Esophagus squamous epithelium (tissue), 5 donors: ENCODE data around the gene MYCT1. TPM values are rescaled to one million over a fixed set of nuclear protein-coding genes. Genes with fewer than 3 reads are reported as not detected.
"Not testable (repeated sequence)": the region's sequence is repeated elsewhere in the genome, so short reads cannot be mapped to it uniquely, and the experiment has no call there.

Experiments
- DNase-seq: peaks from one replicate; lab custom pipeline; 2025; lab: John Stamatoyannopoulos, UW
- H3K27ac ChIP-seq, 4 donors: fragments of 200-600 bp; sonication (generic); one replicate each; pipeline ENCODE4 v1.5.1; 2016 to 2019; ENCODE audit warnings: mild to moderate bottlenecking in 1 of 4
- H3K27me3 ChIP-seq, 4 donors: fragments of 200-600 bp; sonication (generic); 1 replicate in 3 of 4; 2 replicates in 1 of 4; pipeline versions ENCODE4 v1.5.1 to v1.6.0; 2017 to 2021; ENCODE audit warnings: antibody characterized with exemption in 1 of 4
- H3K36me3 ChIP-seq, 3 donors: fragments of 200-600 bp; sonication (generic); one replicate each; pipeline ENCODE4 v1.5.1; 2016 to 2019
- H3K4me1 ChIP-seq, 3 donors: fragments of 200-600 bp; sonication (generic); one replicate each; pipeline ENCODE4 v1.5.1; 2017 to 2019
- H3K4me3 ChIP-seq, 4 donors: fragments of 200-600 bp; sonication (generic); 1 replicate in 3 of 4; 2 replicates in 1 of 4; pipeline ENCODE4 v1.5.1; 2016 to 2019; ENCODE audit warnings: mild to moderate bottlenecking in 2 of 4, moderate library complexity in 1 of 4
- H3K9me3 ChIP-seq, 3 donors: fragments of 200-600 bp; sonication (generic); one replicate each; pipeline ENCODE4 v1.5.1; 2016 to 2019
- POLR2A ChIP-seq, 4 donors: fragments of 450-650 bp; IDR thresholded peaks; one replicate each; pipeline ENCODE4 v1.6.1; 2017; ENCODE audit warnings: antibody characterized with exemption in 4 of 4, mild to moderate bottlenecking in 4 of 4, moderate library complexity in 3 of 4
- WGBS, 2 donors: methylation state at CpG; one replicate each; pipeline ENCODE4 v1.1.5; 2018; 5-methylcytosine and 5-hydroxymethylcytosine counted together
- intact Hi-C: fragments of 100-400 bp; cut with DNase I; formaldehyde crosslinking; loops from one replicate; pipeline ENCODE4 v1.15.0; 2022
- total RNA-seq, 4 donors: library from RNA; depleted of rRNA; stranded (reverse); fragments of >200 nt; gene quantifications; one replicate each; pipeline ENCODE4 v1.1.0, GENCODE V29; 2016
- TF ChIP-seq, protein P1 (sequence below), 6 experiments: fragments of 450-650 bp in 4 of 6; fragments of 200-600 bp in 2 of 6; sonication (generic) in 2 of 6; IDR thresholded peaks; one replicate each; pipeline ENCODE4 v1.5.1; 2016 to 2019; ENCODE audit warnings: antibody characterized with exemption in 6 of 6, mild to moderate bottlenecking in 4 of 6, moderate library complexity in 4 of 6
- donor health status: DM: yes; HTN: yes; CAD: no.

Gene MYCT1
- total RNA-seq, 4 donors from 2014 or later, result 0.53 to 7.8 (median 2.6) TPM

DNA sequence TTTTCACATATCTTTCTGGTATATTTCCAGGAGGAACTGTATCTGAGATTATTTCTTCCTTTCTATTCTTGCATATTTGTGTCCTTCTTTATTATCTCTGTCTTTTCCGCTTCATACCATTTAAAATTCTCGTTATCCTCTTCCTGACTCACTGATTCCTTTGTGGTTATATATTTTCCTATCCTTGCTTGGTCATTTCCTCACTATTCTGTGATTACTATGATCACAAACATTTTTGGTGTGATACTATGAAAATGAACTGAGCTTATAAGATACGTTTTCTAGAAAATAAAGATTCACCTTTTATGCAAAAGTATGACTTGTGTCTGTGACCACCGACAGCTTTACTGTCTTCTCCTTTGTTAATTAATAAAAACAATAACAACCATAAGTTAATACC lies 26.5 kb upstream of the MYCT1 start:
- DNase-seq, result no peak
- Histone ChIP-seq H3K4me1 (no peaks in the 10 kb centered on the region), H3K4me3 (no peak overlapping the region), H3K27ac (no peak overlapping the region), H3K9me3 (no peaks in the 10 kb centered on the region), H3K27me3 (no peaks in the 10 kb centered on the region), H3K36me3 (no peaks in the 10 kb centered on the region)
- no peak for TF ChIP-seq POLR2A (IDR thresholded peaks at IDR 0.05)
- TF ChIP-seq, protein P1, sequence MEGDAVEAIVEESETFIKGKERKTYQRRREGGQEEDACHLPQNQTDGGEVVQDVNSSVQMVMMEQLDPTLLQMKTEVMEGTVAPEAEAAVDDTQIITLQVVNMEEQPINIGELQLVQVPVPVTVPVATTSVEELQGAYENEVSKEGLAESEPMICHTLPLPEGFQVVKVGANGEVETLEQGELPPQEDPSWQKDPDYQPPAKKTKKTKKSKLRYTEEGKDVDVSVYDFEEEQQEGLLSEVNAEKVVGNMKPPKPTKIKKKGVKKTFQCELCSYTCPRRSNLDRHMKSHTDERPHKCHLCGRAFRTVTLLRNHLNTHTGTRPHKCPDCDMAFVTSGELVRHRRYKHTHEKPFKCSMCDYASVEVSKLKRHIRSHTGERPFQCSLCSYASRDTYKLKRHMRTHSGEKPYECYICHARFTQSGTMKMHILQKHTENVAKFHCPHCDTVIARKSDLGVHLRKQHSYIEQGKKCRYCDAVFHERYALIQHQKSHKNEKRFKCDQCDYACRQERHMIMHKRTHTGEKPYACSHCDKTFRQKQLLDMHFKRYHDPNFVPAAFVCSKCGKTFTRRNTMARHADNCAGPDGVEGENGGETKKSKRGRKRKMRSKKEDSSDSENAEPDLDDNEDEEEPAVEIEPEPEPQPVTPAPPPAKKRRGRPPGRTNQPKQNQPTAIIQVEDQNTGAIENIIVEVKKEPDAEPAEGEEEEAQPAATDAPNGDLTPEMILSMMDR (IDR thresholded peaks at IDR 0.05), result no peak
- 47 to 57% methylated on average over 4 of the region's 4 CpGs for WGBS, 2 donors
- intact Hi-C loops, result no loop called here

DNA sequence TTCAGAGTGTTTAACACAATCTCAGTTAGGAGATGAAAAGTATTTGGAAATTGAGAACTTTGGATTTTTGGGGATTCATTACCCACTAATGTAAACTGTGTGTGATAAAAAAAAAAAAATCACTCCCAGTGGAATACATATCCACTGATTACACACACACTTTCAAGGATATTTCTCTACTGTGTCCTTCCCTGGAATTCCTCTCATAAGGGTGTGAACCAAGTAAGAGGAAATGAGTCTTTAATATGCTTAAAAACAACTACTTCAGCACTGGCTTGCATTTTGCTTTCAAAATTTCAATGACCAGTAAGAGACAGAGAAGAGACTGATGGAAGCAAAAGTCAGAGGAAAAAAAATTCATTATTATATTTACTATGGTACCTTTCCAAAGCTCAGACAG lies 24.5 kb upstream of the MYCT1 start:
- Histone ChIP-seq H3K27me3 (no peaks in the 10 kb centered on the region), H3K27ac (no peak overlapping the region), H3K4me3 (no peak overlapping the region), H3K36me3 (no peaks in the 10 kb centered on the region), H3K9me3 (no peaks in the 10 kb centered on the region), H3K4me1 (no peaks in the 10 kb centered on the region)
- intact Hi-C loops, result no loop called here
- DNase-seq, result no peak
- TF ChIP-seq, protein P1 (IDR thresholded peaks at IDR 0.05), result no peak
- TF ChIP-seq POLR2A (IDR thresholded peaks at IDR 0.05), result no peak

DNA sequence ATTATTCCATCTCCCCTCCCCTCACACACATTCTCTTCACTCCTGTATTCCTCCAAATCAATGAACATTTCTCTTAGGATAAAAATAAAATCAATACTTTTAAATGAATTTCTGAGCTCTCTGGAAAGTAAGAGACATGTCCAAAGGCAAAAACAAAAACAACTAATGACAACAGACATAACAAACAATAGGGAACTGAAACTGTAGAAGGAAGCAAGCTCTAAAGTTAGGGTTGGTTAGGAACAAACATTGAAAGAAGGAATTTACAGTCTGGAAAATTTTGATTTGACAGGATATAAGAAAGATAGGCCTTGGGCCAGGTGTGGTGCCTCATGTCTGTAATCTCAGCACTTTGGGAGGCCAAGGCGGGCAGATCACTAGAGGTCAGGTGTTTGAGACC lies 17.5 kb upstream of the MYCT1 start:
- Histone ChIP-seq H3K27me3 (no peaks in the 10 kb centered on the region), H3K36me3 (no peaks in the 10 kb centered on the region), H3K9me3 (no peaks in the 10 kb centered on the region), H3K4me3 (no peak overlapping the region), H3K27ac (no peak overlapping the region), H3K4me1 (no peaks in the 10 kb centered on the region)
- TF ChIP-seq, protein P1 (IDR thresholded peaks at IDR 0.05), result no peak
- TF ChIP-seq POLR2A (IDR thresholded peaks at IDR 0.05), result no peak
- DNase-seq, result no peak
- intact Hi-C loops, result no loop called here
- WGBS, 2 donors, result 80 to 95% methylated on average over 1 of the region's 1 CpG

DNA sequence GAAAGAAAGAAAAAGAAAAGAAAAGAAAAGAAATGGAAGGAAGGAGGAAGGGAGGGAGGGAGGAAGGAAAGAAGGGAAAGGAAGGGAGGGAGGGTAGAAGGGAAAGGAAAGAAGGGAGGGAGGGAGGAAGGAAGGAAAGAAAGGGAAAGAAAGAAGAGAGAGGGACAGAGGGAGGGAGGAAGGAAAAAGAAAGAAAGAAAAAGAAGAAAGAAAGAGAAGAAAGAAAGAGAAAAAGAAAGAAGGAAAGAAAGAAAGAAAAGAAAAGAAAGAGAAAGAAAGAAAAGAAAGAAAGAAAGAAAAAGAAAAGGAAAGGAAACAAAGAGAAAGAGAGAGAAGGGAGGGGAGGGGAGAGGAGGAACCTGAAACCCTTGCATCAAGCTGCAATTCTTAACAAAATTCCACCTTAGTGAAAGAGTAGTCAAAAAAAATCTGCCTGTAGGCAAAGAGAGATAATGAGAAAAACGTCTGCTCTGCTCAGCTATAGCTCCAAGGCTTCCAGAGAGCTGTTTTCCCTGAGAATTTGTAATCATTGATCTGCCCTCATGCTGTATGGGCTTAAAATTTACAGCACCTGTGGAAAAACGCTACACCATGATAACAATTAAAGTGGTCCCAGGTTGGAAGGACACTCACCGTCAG lies 16.7 kb upstream of the MYCT1 start:
- Histone ChIP-seq H3K27me3 (no peaks in the 10 kb centered on the region), H3K4me3 (no peak overlapping the region), H3K36me3 (no peaks in the 10 kb centered on the region), H3K4me1 (no peaks in the 10 kb centered on the region), H3K9me3 (no peaks in the 10 kb centered on the region), H3K27ac (no peak overlapping the region)
- no peak for DNase-seq
- TF ChIP-seq POLR2A (IDR thresholded peaks at IDR 0.05), result no peak
- TF ChIP-seq, protein P1 (IDR thresholded peaks at IDR 0.05), result no peak
- WGBS, 2 donors, result 25 to 34% methylated on average over 3 of the region's 3 CpGs
- intact Hi-C loops, result no loop called here

DNA sequence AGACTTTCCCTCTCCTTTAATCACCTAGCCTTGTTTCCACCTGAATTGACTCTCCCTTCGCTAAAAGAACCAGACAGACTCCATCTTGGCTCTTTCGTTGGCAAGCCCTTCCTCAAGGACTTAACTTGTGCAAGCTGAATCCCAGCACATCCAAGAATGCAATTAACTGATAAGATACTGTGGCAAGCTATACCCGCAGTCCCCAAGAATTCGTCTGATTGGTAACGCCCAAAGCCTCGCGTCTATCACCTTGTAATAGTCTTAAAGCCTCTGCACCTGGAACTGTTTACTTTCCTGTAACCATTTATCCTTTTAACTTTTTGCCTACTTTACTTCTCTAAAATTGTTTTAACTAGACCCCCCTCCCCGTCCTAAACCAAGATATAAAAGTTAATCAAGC lies 15.6 kb upstream of the MYCT1 start:
- Histone ChIP-seq H3K36me3 (no peaks in the 10 kb centered on the region), H3K27me3 (no peaks in the 10 kb centered on the region), H3K4me1 (no peaks in the 10 kb centered on the region), H3K9me3 (no peaks in the 10 kb centered on the region), H3K4me3 (no peak overlapping the region), H3K27ac (no peak overlapping the region)
- TF ChIP-seq, protein P1 (IDR thresholded peaks at IDR 0.05), result no peak
- TF ChIP-seq POLR2A (IDR thresholded peaks at IDR 0.05), result no peak
- DNase-seq, result no peak
- WGBS, 2 donors, result 39 to 42% methylated on average over 8 of the region's 8 CpGs
- intact Hi-C loops, result no loop called here

DNA sequence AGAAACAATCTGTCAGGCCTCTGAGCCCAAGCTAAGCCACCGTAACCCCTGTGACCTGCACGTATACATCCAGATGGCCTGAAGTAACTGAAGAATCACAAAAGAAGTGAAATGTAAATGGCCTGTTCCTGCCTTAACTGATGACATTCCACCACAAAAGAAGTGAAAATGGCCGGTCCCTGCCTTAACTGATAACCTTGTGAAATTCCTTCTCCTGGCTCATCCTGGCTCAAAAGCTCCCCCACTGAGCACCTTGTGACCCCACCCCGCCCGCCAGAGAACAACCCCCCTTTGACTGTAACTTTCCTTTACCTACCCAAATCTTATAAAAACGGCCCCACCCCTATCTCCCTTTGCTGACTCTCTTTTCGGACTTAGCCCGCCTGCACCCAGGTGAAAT lies 14.8 kb upstream of the MYCT1 start:
- H3K27ac ChIP-seq, intact Hi-C loops, H3K27me3 ChIP-seq, H3K4me3 ChIP-seq, DNase-seq, H3K36me3 ChIP-seq, H3K9me3 ChIP-seq, H3K4me1 ChIP-seq: not testable (repeated sequence)
- 50 to 51% methylated on average over 4 to 6 of the region's 8 CpGs for whole genome bisulfite sequencing, 2 donors
